H1 (cell line): ENCODE data around the gene MRPL16. TPM values are rescaled to one million over a fixed set of nuclear protein-coding genes. Genes with fewer than 3 reads are reported as not detected.

Experiments used
- CTCF ChIA-PET: fragments of 300-600 bp; sonication (Branson Sonifier 250); formaldehyde crosslinking; loops from one replicate; lab custom pipeline; 2021; ENCODE audit not compliant: partially characterized antibody; lab: Charles Lee
- POLR2A ChIA-PET: fragments of 300-600 bp; sonication (Branson Sonifier 250); formaldehyde crosslinking; loops from one replicate; lab custom pipeline; 2021; ENCODE audit warnings: inconsistent platforms; ENCODE audit not compliant: partially characterized antibody; lab: Charles Lee
- DNase-seq, 2 experiments: peaks; one replicate each; pipeline versions ENCODE4 v3.0.0 to v3.0.0-alpha.2; 2010 to 2022; ENCODE audit warnings: low spot score in 2 of 2, low read depth in 1 of 2, mixed read lengths in 1 of 2
- FAIRE-seq: peaks from 2 replicates; lab custom pipeline; 2011; peaks lifted over from hg19 to GRCh38; lab: Jason Lieb, UNC
- H2AFZ ChIP-seq: 2 replicates; pipeline ENCODE4 v1.8.1; 2012; ENCODE audit warnings: low read length, inconsistent platforms
- H2AK5ac ChIP-seq: 2 replicates; pipeline ENCODE4 v1.6.1; 2013; ENCODE audit warnings: low read depth, low read length
- H2BK120ac ChIP-seq: replicated peaks from 2 replicates; pipeline ENCODE3; 2013; ENCODE audit warnings: low read depth, low read length, inconsistent platforms
- H2BK12ac ChIP-seq: 2 replicates; pipeline ENCODE4 v1.6.1; 2013; ENCODE audit warnings: low read depth, low read length
- H2BK15ac ChIP-seq: 2 replicates; pipeline ENCODE4 v1.6.1; 2013; ENCODE audit warnings: low read length
- H2BK20ac ChIP-seq: 2 replicates; pipeline ENCODE4 v1.6.1; 2013; ENCODE audit warnings: low read length
- H2BK5ac ChIP-seq: 2 replicates; pipeline ENCODE4 v1.6.1; 2013; ENCODE audit warnings: low read depth, low read length
- H3K14ac ChIP-seq: 2 replicates; pipeline ENCODE4 v1.6.1; 2013; ENCODE audit warnings: inconsistent platforms; ENCODE audit not compliant: insufficient read length
- H3K18ac ChIP-seq: 2 replicates; pipeline ENCODE4 v1.6.1; 2013; ENCODE audit warnings: low read length; ENCODE audit errors: extremely low read depth
- H3K23ac ChIP-seq: 2 replicates; pipeline ENCODE4 v1.6.1; 2013; ENCODE audit warnings: inconsistent platforms; ENCODE audit not compliant: insufficient read length
- H3K23me2 ChIP-seq: 2 replicates; pipeline ENCODE4 v1.6.1; 2013; ENCODE audit warnings: low read depth, low read length
- H3K27ac ChIP-seq: 2 replicates; pipeline ENCODE4 v1.6.1; 2011; ENCODE audit warnings: low read depth, low read length, inconsistent platforms
- H3K27me3 ChIP-seq, 4 experiments: replicated peaks in 1 of 4; 1 replicate in 1 of 4; 2 replicates in 3 of 4; pipeline versions ENCODE4 v1.6.1 to v1.8.1; 2011 to 2013; ENCODE audit warnings: low read length in 3 of 4, mild to moderate bottlenecking in 3 of 4, inconsistent platforms in 2 of 4, mixed read lengths in 2 of 4, moderate library complexity in 1 of 4; ENCODE audit not compliant: control insufficient read depth in 3 of 4, insufficient read depth in 3 of 4; ENCODE audit errors: extremely low read depth in 1 of 4
- H3K36me3 ChIP-seq, 4 experiments: 2 replicates each; pipeline versions ENCODE4 v1.6.1 to v1.8.1; 2011 to 2013; ENCODE audit warnings: mild to moderate bottlenecking in 4 of 4, low read length in 3 of 4, moderate library complexity in 2 of 4, control low read depth in 1 of 4, inconsistent platforms in 1 of 4; ENCODE audit not compliant: insufficient read depth in 4 of 4, control insufficient read depth in 2 of 4
- H3K4ac ChIP-seq: replicated peaks from 2 replicates; pipeline ENCODE3; 2013; ENCODE audit warnings: low read length, low read depth, mixed read lengths, inconsistent platforms; ENCODE audit not compliant: insufficient read length
- H3K4me1 ChIP-seq, 4 experiments: replicated peaks in 1 of 4; 1 replicate in 1 of 4; 2 replicates in 3 of 4; pipeline versions ENCODE4 v1.6.1 to v1.8.1; 2011 to 2013; ENCODE audit warnings: low read length in 3 of 4, inconsistent platforms in 2 of 4, mixed read lengths in 1 of 4; ENCODE audit not compliant: insufficient read depth in 4 of 4, control insufficient read depth in 3 of 4
- H3K4me2 ChIP-seq, 2 experiments: 2 replicates each; pipeline versions ENCODE4 v1.6.1 to v1.8.1; 2011 to 2013; ENCODE audit warnings: low read depth in 2 of 2, low read length in 2 of 2, control low read depth in 1 of 2, inconsistent platforms in 1 of 2, mild to moderate bottlenecking in 1 of 2; ENCODE audit not compliant: insufficient read depth in 1 of 2
- H3K4me3 ChIP-seq, 4 experiments: fragments of 200-600, 300-600 bp in 1 of 4; sonication (generic), shearing (Covaris generic), sonication (Bioruptor Twin) in 1 of 4; 2 replicates each; pipeline versions ENCODE4 v1.5.1 to v1.8.1; 2011 to 2016; ENCODE audit warnings: low read length in 4 of 4, low read depth in 3 of 4, control low read depth in 2 of 4, inconsistent platforms in 2 of 4, mild to moderate bottlenecking in 2 of 4, mixed read lengths in 1 of 4, moderate library complexity in 1 of 4; ENCODE audit not compliant: insufficient read depth in 2 of 4; ENCODE audit errors: extremely low read depth in 1 of 4
- H3K56ac ChIP-seq: replicated peaks from 2 replicates; pipeline ENCODE3; 2013; ENCODE audit warnings: low read depth, mild to moderate bottlenecking, mixed read lengths, low read length, inconsistent platforms; ENCODE audit not compliant: insufficient read length
- H3K79me1 ChIP-seq: 2 replicates; pipeline ENCODE4 v1.6.1; 2013; ENCODE audit warnings: low read depth, low read length, control low read depth
- H3K79me2 ChIP-seq, 2 experiments: 2 replicates each; pipeline versions ENCODE4 v1.6.1 to v1.8.1; 2012 to 2013; ENCODE audit warnings: low read length in 2 of 2, mild to moderate bottlenecking in 2 of 2, inconsistent platforms in 1 of 2; ENCODE audit not compliant: insufficient read depth in 2 of 2, control insufficient read depth in 1 of 2
- H3K9ac ChIP-seq, 4 experiments: replicated peaks in 1 of 4; 1 replicate in 1 of 4; 2 replicates in 3 of 4; pipeline versions ENCODE4 v1.6.1 to v1.8.1; 2011 to 2013; ENCODE audit warnings: low read depth in 3 of 4, low read length in 3 of 4, control low read depth in 2 of 4, mild to moderate bottlenecking in 2 of 4, moderate library complexity in 2 of 4, inconsistent platforms in 1 of 4; ENCODE audit errors: extremely low read depth in 1 of 4
- H3K9me3 ChIP-seq, 2 experiments: 2 replicates each; pipeline versions ENCODE4 v1.6.1 to v1.8.1; 2012 to 2013; ENCODE audit warnings: mild to moderate bottlenecking in 2 of 2, moderate library complexity in 2 of 2, control low read depth in 1 of 2, inconsistent platforms in 1 of 2, low read depth in 1 of 2, low read length in 1 of 2, mixed read lengths in 1 of 2; ENCODE audit not compliant: insufficient read depth in 2 of 2
- H4K20me1 ChIP-seq, 2 experiments: replicated peaks in 1 of 2; 2 replicates each; pipeline versions ENCODE3 to v1.8.1; 2011 to 2013; ENCODE audit warnings: inconsistent platforms in 2 of 2, low read length in 2 of 2, mild to moderate bottlenecking in 1 of 2; ENCODE audit not compliant: insufficient read depth in 2 of 2, control insufficient read depth in 1 of 2
- H4K5ac ChIP-seq: 2 replicates; pipeline ENCODE4 v1.6.1; 2013; ENCODE audit warnings: low read length, low read depth, mixed read lengths, inconsistent platforms; ENCODE audit not compliant: insufficient read length
- H4K8ac ChIP-seq: 2 replicates; pipeline ENCODE4 v1.8.0; 2013; ENCODE audit warnings: mild to moderate bottlenecking, moderate library complexity, low read length, inconsistent platforms; ENCODE audit not compliant: insufficient read depth; ENCODE audit errors: extremely low read depth
- H4K91ac ChIP-seq: replicated peaks from 2 replicates; pipeline ENCODE3; 2013; ENCODE audit warnings: low read length, mixed read lengths, inconsistent platforms; ENCODE audit not compliant: insufficient read length
- BACH1 ChIP-seq: IDR thresholded peaks from 2 replicates; pipeline ENCODE4 v1.6.1; 2012; ENCODE audit warnings: low read length, improper control_type of control experiment
- BCL11A ChIP-seq, 2 experiments: IDR thresholded peaks; one replicate each; pipeline ENCODE4 v1.6.1; 2011; ENCODE audit warnings: low read depth in 2 of 2, low read length in 2 of 2, mild to moderate bottlenecking in 2 of 2
- CBX5 ChIP-seq: fragments of 300-800, 300-1000 bp; sonication (generic); IDR thresholded peaks from 2 replicates; pipeline ENCODE4 v1.7.1; 2016; ENCODE audit warnings: antibody characterized with exemption, low read length, low read depth
- EZH2 ChIP-seq: fragments of 200-600 bp; sonication (generic); IDR thresholded peaks from 2 replicates; pipeline ENCODE4 v1.7.1; 2012; ENCODE audit warnings: low read depth, mild to moderate bottlenecking, moderate library complexity, low read length, inconsistent platforms; ENCODE audit not compliant: severe bottlenecking
- GTF2F1 ChIP-seq: IDR thresholded peaks from 2 replicates; pipeline ENCODE4 v1.6.1; 2012; ENCODE audit warnings: low read depth, low read length, improper control_type of control experiment, borderline replicate concordance
- HDAC6 ChIP-seq: IDR thresholded peaks from one replicate; pipeline ENCODE4 v1.7.1; 2012; ENCODE audit warnings: low read depth, mild to moderate bottlenecking, inconsistent platforms, low read length, moderate library complexity
- JUND ChIP-seq: IDR thresholded peaks from 2 replicates; pipeline ENCODE4 v1.6.1; 2011; ENCODE audit warnings: mild to moderate bottlenecking, improper control_type of control experiment, low read length
- NANOG ChIP-seq: IDR thresholded peaks from 2 replicates; pipeline ENCODE4 v1.6.1; 2011; ENCODE audit warnings: low read length, low read depth, mild to moderate bottlenecking, inconsistent platforms; ENCODE audit not compliant: insufficient read depth, poor library complexity, severe bottlenecking
- PHF8 ChIP-seq: fragments of 200-600 bp; sonication (generic); conservative IDR thresholded peaks from 2 replicates; pipeline ENCODE4 v1.7.1; 2012; ENCODE audit warnings: low read depth, mild to moderate bottlenecking, inconsistent platforms, low read length, moderate library complexity
- POU5F1 ChIP-seq: IDR thresholded peaks from 2 replicates; pipeline ENCODE4 v1.6.1; 2011; ENCODE audit warnings: low read depth, mild to moderate bottlenecking, low read length, moderate library complexity
- RBBP5 ChIP-seq: IDR thresholded peaks from 2 replicates; pipeline ENCODE4 v1.7.1; 2012; ENCODE audit warnings: low read depth, mild to moderate bottlenecking, inconsistent platforms, low read length, moderate library complexity, borderline replicate concordance
- SIRT6 ChIP-seq: IDR thresholded peaks from one replicate; pipeline ENCODE4 v1.7.1; 2012; ENCODE audit warnings: low read length, inconsistent platforms
- SRF ChIP-seq: IDR thresholded peaks from 2 replicates; pipeline ENCODE4 v1.6.1; 2011; ENCODE audit warnings: mild to moderate bottlenecking, low read depth, low read length, moderate library complexity
- TCF12 ChIP-seq: IDR thresholded peaks from 2 replicates; pipeline ENCODE4 v1.6.1; 2011; ENCODE audit warnings: low read depth, mild to moderate bottlenecking, low read length
- WGBS, 2 experiments: shearing (Covaris generic) in 1 of 2; methylation state at CpG; one replicate each; pipeline versions ENCODE4 v1.1.6 to v1.1.7; 2013 to 2015; ENCODE audit warnings: low lambda C conversion rate in 2 of 2, mixed read lengths in 2 of 2, inconsistent platforms in 1 of 2, low coverage in 1 of 2, missing lambda C conversion rate in 1 of 2; ENCODE audit not compliant: insufficient replicate concordance in 2 of 2, insufficient coverage in 1 of 2, insufficient read length in 1 of 2; ENCODE audit errors: extremely low coverage in 1 of 2, missing lambda C conversion rate in 1 of 2; 5-methylcytosine and 5-hydroxymethylcytosine counted together
- polyA plus RNA-seq, 7 experiments: library from polyadenylated mRNA; depleted of rRNA in 3 of 7; stranded (reverse) in 5 of 7; unstranded in 2 of 7; fragments of >200 nt in 5 of 7; fragments of 200-250 nt in 2 of 7; gene quantifications; 1 replicate in 5 of 7; 2 replicates in 1 of 7; 4 replicates in 1 of 7; pipeline versions ENCODE4 v1.2.1 to v1.2.3, GENCODE V29; 2011 to 2013; ENCODE audit warnings: missing spikeins in 2 of 7, mixed read lengths in 2 of 7
- total RNA-seq: library from RNA; stranded (reverse); fragmentation: NEBNext Ultra II Directional; extraction: Animal tissue kit (Norgen Biotek cat#: 25700); gene quantifications from 2 replicates; pipeline ENCODE4 v1.2.1, GENCODE V29; 2021
- TF ChIP-seq, protein P1 (sequence below): IDR thresholded peaks from 2 replicates; pipeline ENCODE4 v1.6.1; 2012; ENCODE audit warnings: inconsistent platforms

Gene MRPL16
- total and polyA plus RNA-seq, 2 of the 8 experiments (the other 6 are each of a cell fraction or from before 2014, with no cell fraction given), result 69.2 to 79.8 TPM

DNA sequence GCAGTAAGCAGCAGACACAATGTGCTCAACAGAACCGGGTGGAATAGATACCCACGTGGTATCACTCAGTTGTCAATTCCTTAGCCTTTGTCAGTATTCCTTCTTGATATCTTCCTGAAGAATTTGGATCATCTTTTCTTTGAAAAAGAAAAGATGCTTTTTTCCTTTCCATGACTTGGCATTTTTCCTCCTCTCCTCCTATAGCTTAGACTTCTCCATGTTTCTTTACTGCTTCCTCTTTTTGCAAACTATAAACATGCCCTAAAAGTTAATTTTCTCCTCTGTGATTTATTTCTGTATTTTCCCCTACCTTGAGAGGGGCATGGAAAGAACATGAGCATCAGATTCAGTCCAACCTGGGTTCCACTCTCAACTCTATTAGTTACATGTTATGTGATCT is 23.0 kb upstream of the MRPL16 start:
- Histone ChIP-seq H3K9ac (no peak overlapping the region), H3K14ac (no peak overlapping the region), H2BK120ac (no peak overlapping the region), H3K79me2 (no peaks in the 10 kb centered on the region), H3K4me1 (no peaks in the 10 kb centered on the region), H3K18ac (no peak overlapping the region), H3K79me1 (no peaks in the 10 kb centered on the region), H4K5ac (no peak overlapping the region), H3K27me3 (no peaks in the 10 kb centered on the region), H3K56ac (no peak overlapping the region), H2BK12ac (no peak overlapping the region), H2BK20ac (no peak overlapping the region), H2AFZ (no peak overlapping the region), H2AK5ac (no peak overlapping the region), H3K4me2 (no peak overlapping the region), H3K36me3 (no peaks in the 10 kb centered on the region), H4K8ac (no peak overlapping the region), H2BK15ac (no peak overlapping the region), H3K9me3 (no peaks in the 10 kb centered on the region), H3K23me2 (no peaks in the 10 kb centered on the region), H3K23ac (no peak overlapping the region), H4K20me1 (no peaks in the 10 kb centered on the region), H3K4me3 (no peak overlapping the region), H3K27ac (no peak overlapping the region), H3K4ac (no peak overlapping the region), H2BK5ac (no peak overlapping the region), H4K91ac (no peak overlapping the region)
- no peak for TF ChIP-seq CBX5
- no peak for TF ChIP-seq HDAC6
- no peak for TF ChIP-seq PHF8
- TF ChIP-seq SIRT6, result no peak
- no peak for TF ChIP-seq RBBP5
- TF ChIP-seq BACH1, result no peak
- TF ChIP-seq TCF12, result no peak
- no peak for TF ChIP-seq GTF2F1
- TF ChIP-seq BCL11A (IDR thresholded peaks at IDR 0.05; ENCODE audit: low read depth in 2 of 2, low read length in 2 of 2), result no peak
- no peak for TF ChIP-seq NANOG
- TF ChIP-seq POU5F1, result no peak
- TF ChIP-seq JUND, result no peak
- TF ChIP-seq SRF, result no peak
- TF ChIP-seq, protein P1, sequence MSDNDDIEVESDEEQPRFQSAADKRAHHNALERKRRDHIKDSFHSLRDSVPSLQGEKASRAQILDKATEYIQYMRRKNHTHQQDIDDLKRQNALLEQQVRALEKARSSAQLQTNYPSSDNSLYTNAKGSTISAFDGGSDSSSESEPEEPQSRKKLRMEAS, result no peak
- TF ChIP-seq EZH2, result no peak
- FAIRE-seq (no peak), DNase-seq (no peak)
- WGBS, 2 experiments, result 92% methylated on average over 2 of the region's 2 CpGs; no CpG with 5 or more reads in 1 of the 2 experiments
- CTCF ChIA-PET, result interaction anchor here (1.6 kb wide), 1 partner anchor 85 kb away, joined by 4 read pairs; no protein-coding TSS in a partner anchor
- POLR2A ChIA-PET, result no interaction called here
